Endometrial microvascular endothelial cells (primary cell): ENCODE measurements around the gene KIAA1586. TPM values are rescaled to one million over a fixed set of nuclear protein-coding genes. Genes with fewer than 3 reads are reported as not detected.
"Not testable (repeated sequence)": the region's sequence is repeated elsewhere in the genome, so short reads cannot be mapped to it uniquely, and the experiment has no call there.

ENCODE experiments used
- in situ Hi-C: cut with HindIII; loops from 2 replicates; pipeline ENCODE4 v1.10.0; 2017; ENCODE audit warnings: low sequenced_read_pairs, low pct_unique_long_range_greater_than_20kb; ENCODE audit errors: inconsistent ontology term
- total RNA-seq: library from RNA; depleted of rRNA; stranded (reverse); fragments of >200 nt; gene quantifications from one replicate; pipeline ENCODE4 v1.2.3, GENCODE V29; 2015; ENCODE audit errors: inconsistent ontology term

KIAA1586 gene
- total RNA-seq, 1 donor from 2014 or later, result 15.2 TPM

GRCh38 chr6:57040011-57040410 lies 6.5 kb upstream of the KIAA1586 start:
- in situ Hi-C loops, result no loop called here

GRCh38 chr6:57044061-57044460 lies 2.4 kb upstream of the KIAA1586 start:
- in situ Hi-C loops, result not testable (repeated sequence)

DNA sequence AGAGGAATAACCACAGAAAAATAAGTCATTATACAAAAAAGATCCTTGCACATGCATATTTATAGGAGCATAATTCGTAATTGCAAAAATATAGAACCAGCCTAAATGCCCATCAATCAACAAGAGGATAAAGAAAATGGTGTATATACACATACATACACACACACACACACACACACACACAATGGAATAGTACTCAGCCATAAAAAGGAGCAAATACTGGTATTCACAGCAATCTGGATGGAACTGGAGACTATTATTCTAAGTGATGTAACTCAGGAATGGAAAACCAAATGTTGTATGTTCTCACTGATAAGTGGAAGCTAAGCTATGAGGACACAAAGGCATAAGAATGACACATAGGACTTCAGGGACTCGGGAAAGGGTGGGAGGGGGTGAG lies 1.9 kb upstream of the KIAA1586 start:
- in situ Hi-C loops, result no loop called here

- in situ Hi-C loops, result not testable (repeated sequence)
Measured at GRCh38 chr6:57047257-57047585, 728 bp downstream of the KIAA1586 start.

DNA sequence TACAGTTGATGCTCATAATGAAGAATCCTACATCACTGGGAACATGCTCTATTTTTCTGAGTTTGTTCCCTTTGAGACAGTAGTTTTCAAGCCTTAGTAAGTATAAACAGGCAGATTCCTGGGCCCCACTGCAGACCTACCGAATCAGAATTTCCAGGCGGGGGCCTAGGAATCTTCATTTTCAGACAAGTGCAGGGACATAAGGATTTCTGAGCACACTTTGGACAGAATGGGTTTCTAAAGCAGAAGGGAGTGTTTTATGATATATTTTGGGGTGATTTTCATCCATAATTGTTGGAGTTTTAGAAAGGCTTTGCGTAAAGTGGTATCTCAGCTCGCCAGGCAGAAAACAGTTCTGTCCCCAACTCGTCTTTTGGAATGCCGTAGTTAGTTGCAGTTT lies 1.4 kb downstream of the KIAA1586 start:
- in situ Hi-C loops, result not testable (repeated sequence)

GRCh38 chr6:57048577-57048976 lies 2.1 kb downstream of the KIAA1586 start:
- in situ Hi-C loops, result no loop called here

DNA sequence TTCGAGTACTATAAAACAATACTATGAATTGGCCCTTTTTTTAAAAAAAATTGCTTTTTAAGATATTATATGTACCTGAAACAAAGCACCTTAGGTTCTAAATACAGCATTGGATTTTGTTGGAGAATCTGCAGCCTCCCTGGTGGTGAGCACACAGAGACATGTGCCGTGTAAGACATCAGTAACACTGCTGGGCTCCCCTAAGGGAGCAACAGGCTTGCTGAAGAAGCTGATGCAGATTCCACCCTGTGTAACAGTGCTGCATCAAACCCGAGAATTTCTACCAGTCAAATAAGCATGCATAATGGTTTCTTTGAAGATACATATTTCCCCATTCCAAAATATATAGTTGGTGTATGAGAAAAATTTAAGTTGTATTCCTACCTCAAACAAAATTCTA lies 17.4 kb downstream of the KIAA1586 start:
- in situ Hi-C loops, result no loop called here

- in situ Hi-C loops, result no loop called here
Measured at GRCh38 chr6:57064809-57065208, 18.3 kb downstream of the KIAA1586 start.

DNA sequence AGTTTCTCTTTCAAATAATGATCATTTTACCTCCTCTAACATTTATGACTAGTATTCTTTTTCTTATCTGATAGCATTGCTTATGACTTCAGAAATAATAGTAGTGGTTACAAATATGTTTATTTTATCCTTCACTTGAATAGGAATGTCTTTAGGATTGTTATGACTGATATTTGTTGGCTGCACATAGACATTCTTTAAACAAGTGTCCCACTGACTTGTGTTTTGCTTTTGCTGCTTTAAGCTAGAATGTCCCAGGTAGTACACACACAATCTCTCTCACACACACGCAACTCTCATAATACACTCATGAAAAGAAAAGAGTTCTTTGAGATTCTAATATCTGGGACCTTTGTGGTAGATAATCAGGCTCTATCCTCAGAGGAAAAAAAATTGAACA lies 21.6 kb downstream of the KIAA1586 start:
- in situ Hi-C loops, result no loop called here

- in situ Hi-C loops, result no loop called here
Measured at GRCh38 chr6:57069228-57069627, 22.7 kb downstream of the KIAA1586 start.

- in situ Hi-C loops, result no loop called here
Measured at GRCh38 chr6:57069920-57070331, 23.4 kb downstream of the KIAA1586 start.

DNA sequence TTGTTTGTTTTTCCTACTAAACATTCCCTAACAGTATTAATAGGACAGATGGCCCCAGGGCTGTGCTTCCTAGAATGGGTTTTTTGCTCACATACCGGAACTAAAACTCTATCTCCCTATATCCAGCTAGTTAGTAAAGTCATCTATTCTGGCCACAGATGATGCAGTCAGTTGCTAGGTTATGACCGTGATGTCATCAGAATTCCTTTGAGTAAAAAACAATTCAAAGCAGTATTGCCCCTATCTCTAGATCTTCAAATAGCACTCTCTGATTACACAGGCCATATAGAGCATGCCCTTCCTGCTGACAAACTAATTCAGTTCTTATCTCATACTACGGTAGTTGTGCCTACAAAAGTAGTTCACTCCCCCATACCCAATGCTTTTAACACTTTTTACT lies 25.6 kb downstream of the KIAA1586 start:
- in situ Hi-C loops, result no loop called here

GRCh38 chr6:57074383-57074782 lies 27.9 kb downstream of the KIAA1586 start:
- in situ Hi-C loops, result no loop called here

GRCh38 chr6:57075092-57075491 lies 28.6 kb downstream of the KIAA1586 start:
- in situ Hi-C loops, result no loop called here

DNA sequence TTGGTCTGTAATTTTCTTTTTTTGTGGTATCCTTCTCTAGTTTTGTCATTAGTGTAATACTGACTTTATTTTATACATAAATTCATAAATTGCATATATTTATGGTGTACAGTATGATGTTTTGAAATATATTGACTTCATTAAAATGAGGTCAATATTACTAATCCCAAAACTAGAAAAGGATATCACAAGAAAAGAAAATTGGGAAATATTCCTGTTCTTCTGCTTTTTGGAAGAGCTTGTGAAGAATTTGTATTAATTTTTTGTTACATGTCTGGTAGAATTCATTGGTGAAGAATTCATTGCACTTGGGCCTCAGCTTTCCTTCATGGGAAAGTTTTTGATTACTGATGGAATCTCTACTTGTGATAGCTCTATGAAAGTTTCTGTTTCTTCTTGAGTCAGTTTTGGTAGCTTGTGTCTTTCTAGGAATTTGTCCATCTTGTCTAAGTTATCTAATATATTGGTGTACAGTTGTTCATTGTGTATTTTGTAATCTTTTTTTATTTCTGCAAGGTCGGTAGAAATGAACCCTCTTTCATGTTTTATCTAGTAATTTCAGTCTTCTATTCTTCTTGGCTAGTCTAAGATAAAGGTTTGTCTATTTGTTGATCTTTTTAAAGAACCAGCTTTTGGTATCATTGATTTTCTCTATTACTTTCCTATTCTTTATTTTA lies 32.2 kb downstream of the KIAA1586 start:
- in situ Hi-C loops, result no loop called here

DNA sequence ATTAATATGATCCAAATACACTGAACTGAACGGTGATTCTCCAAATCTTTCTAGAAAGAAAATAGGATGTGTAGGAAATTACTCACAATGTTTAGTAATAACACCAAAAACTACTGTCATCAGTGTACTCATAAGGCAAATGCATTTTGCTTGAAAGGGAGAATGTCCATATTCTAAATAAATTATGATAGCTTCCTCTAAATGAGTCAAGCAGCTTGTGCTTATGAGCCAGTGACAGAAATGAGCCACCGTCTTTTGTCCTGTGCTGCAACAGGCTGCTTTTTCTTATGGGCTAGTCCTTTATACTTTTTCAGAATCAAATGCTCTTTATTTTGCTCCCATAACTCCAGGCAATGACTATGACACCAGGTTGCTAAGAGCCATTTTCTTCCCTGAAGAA lies 39.0 kb downstream of the KIAA1586 start:
- in situ Hi-C loops, result no loop called here

DNA sequence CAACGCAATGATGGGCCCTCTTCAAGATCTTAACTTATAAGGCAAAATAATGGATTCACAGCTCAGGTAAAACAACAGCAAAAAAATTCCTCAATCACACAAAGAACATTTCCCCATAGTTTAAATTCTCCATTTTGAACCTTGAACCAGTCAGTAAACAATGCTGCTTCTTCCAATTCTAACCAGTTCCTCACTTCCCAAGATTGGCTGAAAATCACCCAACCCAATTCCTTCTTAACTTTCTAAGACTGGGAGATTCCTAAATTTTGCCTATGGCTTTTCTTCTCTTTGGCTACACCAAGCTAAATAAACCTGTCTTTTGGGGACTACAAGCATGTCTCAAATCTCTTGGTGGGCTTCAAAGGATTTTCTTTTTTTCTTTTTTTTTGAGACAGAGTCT lies 40.4 kb downstream of the KIAA1586 start:
- in situ Hi-C loops, result no loop called here

GRCh38 chr6:57087916-57088315 lies 41.4 kb downstream of the KIAA1586 start:
- in situ Hi-C loops, result no loop called here

DNA sequence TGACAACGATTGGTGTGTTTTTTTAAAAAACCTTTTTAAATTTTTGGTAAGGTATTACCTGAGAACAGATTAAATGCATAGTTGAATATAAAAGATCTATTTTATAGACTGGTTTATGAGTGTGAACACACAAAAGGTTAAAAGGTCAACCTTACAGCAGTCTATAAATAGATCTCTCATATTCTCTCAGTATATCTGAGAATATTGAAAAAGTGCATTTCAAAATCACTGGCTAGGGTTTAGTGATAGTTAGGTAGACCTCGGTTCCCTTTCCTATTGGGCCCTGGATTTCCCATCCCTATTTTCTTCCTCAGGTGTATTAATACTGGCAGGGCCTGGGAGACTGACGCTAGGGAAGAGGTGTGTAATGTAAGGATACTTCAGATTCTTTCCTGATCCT lies 42.8 kb downstream of the KIAA1586 start:
- in situ Hi-C loops, result no loop called here

GRCh38 chr6:57089687-57090457 lies 43.4 kb downstream of the KIAA1586 start, which contains the start of gene ZNF451:
Gene ZNF451, plus strand, starts transcription at chr6:57090188. Its CDS starts 66 bp downstream, at chr6:57090254.
- in situ Hi-C loops, result no loop called here
